GM12865 (cell line): ENCODE measurements around the gene OR6J1.
A peak's percentile ranks its signal among the peaks of the same experiment; 100 is the strongest.

Source experiments
- DNase-seq: peaks from one replicate; pipeline ENCODE4 v3.0.0; 2010; ENCODE audit warnings: low read depth
- H3K4me3 ChIP-seq: 2 replicates; pipeline ENCODE4 v1.5.1; 2011; ENCODE audit warnings: mild to moderate bottlenecking, low read depth, low read length, control low read depth
- TF ChIP-seq, protein P1 (sequence below): IDR thresholded peaks from 2 replicates; pipeline ENCODE4 v1.5.1; 2011; ENCODE audit warnings: low read length, control low read depth, low read depth, inconsistent platforms; ENCODE audit not compliant: insufficient read depth; ENCODE audit errors: missing control alignments

OR6J1 gene

DNA sequence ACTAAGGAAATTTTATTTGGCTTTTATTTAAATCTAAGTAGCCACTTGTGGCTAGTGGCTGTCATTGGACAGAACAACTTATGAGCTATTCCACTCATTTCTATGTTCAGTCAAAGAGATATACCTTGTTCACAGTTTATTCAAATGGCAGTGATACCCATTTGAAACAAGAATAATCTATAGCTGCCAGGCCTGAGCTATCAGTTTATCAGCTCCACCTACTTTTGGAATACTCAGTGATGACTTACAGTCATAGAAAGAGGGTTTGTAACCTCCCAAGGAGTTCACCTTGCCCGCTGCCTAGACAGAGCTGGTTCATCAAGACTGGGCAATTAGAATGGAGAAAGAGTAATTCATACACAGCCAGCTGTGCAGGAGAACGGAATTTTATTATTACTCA, 50.6 kb downstream of the OR6J1 start:
- TF ChIP-seq, protein P1, sequence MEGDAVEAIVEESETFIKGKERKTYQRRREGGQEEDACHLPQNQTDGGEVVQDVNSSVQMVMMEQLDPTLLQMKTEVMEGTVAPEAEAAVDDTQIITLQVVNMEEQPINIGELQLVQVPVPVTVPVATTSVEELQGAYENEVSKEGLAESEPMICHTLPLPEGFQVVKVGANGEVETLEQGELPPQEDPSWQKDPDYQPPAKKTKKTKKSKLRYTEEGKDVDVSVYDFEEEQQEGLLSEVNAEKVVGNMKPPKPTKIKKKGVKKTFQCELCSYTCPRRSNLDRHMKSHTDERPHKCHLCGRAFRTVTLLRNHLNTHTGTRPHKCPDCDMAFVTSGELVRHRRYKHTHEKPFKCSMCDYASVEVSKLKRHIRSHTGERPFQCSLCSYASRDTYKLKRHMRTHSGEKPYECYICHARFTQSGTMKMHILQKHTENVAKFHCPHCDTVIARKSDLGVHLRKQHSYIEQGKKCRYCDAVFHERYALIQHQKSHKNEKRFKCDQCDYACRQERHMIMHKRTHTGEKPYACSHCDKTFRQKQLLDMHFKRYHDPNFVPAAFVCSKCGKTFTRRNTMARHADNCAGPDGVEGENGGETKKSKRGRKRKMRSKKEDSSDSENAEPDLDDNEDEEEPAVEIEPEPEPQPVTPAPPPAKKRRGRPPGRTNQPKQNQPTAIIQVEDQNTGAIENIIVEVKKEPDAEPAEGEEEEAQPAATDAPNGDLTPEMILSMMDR = no peak
- no peak overlapping the region for H3K4me3 ChIP-seq

DNA sequence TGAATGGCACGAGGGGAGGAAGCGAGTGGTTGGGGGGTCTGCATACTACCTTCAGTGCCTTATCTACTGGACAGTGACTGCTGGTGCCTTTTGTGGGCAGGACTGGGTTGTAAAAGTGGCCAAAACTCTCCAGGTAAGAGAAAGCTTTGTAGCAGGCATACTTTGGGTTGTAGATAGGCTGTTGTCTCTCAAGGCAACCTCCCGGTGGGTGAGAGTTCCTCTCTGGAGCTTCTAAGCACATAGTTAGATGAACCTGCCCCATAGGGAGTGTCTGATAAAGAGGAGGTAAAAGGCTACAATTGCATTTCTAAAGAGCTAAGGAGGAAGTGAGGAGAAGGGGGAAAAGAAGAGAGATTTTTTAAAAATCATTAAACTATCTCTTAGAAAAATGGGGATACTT, 51.0 kb downstream of the OR6J1 start:
- DNase-seq = no peak
- TF ChIP-seq, protein P1 = no peak
- no peak overlapping the region for H3K4me3 ChIP-seq

More for the DNA sequence above, 50.6 kb downstream of the OR6J1 start:
- DNase-seq = no peak

DNA sequence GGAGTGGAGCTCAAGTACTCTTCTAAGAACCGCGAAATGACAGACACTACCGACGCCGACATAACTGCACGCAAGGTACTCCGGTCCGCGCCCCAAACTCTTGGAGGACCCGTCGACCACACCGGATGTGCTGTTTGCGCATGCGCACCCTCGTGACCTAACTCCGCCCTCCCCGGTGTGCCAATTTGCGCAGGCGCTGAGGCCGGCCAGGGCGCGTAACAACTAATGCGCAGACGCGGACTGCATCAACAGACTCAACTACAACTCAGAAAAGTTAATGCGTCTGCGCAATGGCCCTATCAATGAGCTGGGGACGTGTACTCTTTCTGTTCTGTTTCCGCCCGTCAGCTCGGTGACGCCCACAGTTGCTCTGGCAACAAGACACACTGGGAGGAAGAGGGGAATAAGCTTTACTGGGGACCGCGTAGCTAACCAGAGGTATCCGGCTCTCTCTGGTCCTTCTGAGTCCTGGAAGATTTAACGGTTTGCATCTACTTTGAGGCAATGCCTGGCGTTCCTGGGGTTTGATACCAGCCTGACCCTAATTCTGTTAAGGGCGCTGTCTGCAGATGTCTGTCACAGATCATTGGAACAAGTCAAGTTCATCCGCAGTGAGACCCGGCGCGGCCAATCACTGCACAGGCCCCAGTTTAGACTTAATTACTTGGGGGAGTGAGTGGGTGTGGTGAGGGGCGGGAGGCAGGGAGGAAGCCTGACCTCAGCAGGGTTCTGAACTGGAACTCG, 54.9 kb downstream of the OR6J1 start, which contains the start of gene DAD1:
TSS of gene DAD1 (minus strand) at position 129 of the 744 bp plus-strand sequence. CDS start at position 62, 67 bp downstream.
- H3K4me3 ChIP-seq = peak within 1 kb of the TSS; percentile 99
- DNase-seq = peak; percentile 100
- TF ChIP-seq, protein P1 = no peak

DNA sequence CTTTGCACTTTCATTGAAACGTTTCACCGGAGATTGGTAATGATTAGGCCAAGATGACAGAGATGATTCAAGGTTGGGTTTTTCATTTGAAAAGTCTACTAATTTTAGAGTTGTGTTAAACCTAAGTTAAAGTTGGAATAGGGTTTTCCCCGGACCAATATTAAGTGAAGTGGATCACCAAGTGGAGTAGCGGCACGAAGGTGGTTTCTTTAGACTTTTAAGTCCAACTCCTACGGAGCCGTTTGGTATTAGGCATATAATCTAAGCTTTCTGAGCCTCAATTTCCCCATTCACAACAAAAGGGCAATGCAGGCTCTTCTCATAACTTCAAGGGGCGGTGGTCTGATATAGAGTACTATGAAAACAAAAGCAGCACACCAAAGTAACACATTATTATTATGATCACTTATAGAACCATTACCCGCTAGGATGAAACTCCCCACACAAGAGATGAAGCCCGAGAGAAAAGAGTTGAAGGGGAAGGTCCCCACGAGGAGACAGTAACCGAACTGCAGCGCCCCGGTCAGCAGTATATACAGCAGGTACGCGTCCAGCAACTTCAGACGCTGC, 55.5 kb downstream of the OR6J1 start:
- peak; percentile 19 for DNase-seq
- H3K4me3 ChIP-seq = peak overlapping the region; percentile 99
- TF ChIP-seq, protein P1 = no peak

DNA sequence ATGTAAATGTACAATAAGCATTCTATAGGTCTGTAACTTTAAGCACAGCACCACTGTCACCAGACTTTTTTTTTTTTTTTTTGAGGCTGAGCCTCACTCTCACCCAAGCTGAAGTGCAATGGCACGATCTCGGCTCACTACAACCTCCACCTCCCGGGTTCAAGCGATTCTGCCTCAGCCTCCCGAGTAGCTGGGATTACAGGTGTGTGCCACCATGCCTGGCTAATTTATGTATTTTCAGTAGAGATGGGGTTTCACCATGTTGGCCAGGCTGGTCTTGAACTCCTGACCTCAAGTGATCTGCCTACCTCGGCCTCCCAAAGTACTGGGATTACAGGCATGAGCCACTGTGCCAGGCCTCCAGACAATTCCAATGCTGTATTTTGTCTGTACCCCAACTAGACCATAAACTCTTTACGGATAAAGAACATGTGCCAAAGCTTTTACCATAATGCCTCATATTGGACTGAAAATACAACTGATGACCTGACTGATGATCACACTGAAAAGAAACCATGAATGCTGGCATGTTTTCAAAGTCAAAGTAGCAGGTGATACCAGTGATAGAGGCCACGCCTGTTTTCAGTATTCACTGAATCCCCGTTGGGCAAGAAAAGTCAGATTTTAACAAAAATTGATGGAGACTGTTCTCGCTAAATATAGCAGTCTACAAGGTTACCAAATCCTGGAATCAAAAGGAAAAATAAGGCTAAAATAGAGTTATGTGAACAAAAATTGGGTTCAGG, 56.3 kb downstream of the OR6J1 start:
- peak; percentile 60 for DNase-seq
- H3K4me3 ChIP-seq = peak overlapping the region; percentile 99

DNA sequence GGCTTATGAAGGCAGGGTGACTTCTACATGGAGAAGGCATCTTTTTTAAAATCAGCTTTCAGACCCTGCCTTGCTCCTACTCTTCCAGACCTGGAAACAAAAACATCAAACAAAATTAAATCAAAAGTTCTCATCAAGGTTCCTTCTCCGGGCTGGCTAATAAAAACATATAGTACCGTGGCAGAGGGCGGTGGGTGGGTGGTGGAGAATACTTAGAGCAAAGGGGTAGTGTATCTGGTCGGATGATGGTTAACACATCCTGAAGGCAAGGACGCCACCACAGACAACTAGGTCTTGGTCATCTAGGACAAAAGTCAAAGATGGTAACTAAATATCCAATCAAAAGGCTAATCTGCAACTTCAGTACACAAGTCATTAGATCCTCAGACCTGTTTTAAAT, 56.9 kb downstream of the OR6J1 start:
- no peak for DNase-seq
- H3K4me3 ChIP-seq = no peak overlapping the region
- TF ChIP-seq, protein P1 = no peak

DNA sequence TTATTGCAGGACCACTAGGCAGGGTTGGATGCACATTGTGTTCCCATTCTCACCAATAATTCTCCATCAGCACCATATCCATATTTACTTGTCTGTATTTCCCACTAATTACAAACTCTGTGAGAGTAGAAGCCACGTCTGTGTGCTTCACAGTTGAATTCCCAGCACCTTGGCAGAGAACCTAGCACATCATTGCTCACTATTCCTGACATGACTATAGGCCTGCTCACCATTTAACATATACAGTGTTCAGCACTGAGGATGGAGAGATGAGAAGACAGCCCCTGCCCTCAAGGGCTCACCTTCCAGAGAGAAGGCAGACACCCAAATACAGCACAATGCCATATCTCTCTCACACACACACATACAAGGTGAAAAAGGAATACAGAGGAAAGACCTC, 60.2 kb downstream of the OR6J1 start:
- no peak overlapping the region for H3K4me3 ChIP-seq
- DNase-seq = no peak
- TF ChIP-seq, protein P1 = no peak
